ENCODE results near the gene ARHGDIG. TPM values are rescaled to one million over a fixed set of nuclear protein-coding genes. Genes with fewer than 3 reads are reported as not detected.

Gene ARHGDIG
- total RNA-seq, 4 donors from 2014 or later, result 2.3 to 12.2 (median 5.9) TPM; not detected in 1

DNA sequence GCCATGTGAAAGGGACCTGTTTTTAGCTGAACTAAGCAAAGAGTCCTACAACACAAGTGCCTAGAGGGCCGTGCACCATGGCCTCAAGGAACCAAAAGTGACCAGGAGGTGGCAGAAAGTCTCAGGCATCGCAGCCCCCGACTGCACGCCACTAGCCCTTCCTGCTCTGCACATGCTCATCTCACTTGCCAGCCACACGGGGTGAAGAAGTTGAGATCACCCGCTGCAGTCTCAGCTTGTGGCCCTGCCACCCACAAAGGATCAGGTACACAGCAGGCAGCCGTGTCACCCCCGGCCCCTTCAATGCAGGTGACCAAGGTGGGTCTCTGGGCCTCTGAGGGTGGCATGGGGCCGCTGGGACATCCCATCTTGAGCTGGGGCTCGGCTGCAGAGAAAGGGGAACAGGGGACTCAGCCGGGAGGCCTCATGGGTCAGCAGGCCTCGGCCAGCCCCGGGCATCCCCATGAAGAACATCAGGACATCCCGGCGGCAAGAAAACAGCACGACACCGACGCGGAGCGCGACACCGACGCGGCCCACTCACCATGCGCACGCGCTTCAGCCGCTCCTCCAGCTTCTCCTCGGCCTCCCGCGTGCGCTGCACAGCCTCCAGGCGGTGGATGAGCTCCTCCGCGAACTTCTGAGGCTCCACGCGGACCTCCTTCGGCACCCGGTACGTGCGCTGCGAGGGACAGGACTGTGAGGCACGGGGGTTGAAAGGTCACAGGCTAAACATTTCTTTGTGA lies 23.5 kb downstream of the ARHGDIG start:
- TF ChIP-seq, protein P1, sequence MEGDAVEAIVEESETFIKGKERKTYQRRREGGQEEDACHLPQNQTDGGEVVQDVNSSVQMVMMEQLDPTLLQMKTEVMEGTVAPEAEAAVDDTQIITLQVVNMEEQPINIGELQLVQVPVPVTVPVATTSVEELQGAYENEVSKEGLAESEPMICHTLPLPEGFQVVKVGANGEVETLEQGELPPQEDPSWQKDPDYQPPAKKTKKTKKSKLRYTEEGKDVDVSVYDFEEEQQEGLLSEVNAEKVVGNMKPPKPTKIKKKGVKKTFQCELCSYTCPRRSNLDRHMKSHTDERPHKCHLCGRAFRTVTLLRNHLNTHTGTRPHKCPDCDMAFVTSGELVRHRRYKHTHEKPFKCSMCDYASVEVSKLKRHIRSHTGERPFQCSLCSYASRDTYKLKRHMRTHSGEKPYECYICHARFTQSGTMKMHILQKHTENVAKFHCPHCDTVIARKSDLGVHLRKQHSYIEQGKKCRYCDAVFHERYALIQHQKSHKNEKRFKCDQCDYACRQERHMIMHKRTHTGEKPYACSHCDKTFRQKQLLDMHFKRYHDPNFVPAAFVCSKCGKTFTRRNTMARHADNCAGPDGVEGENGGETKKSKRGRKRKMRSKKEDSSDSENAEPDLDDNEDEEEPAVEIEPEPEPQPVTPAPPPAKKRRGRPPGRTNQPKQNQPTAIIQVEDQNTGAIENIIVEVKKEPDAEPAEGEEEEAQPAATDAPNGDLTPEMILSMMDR (IDR thresholded peaks at IDR 0.05), result no peak
- ATAC-seq (ENCODE audit: low FRiP score), result peak; percentile 16
- no peak for DNase-seq (ENCODE audit: low spot score)

DNA sequence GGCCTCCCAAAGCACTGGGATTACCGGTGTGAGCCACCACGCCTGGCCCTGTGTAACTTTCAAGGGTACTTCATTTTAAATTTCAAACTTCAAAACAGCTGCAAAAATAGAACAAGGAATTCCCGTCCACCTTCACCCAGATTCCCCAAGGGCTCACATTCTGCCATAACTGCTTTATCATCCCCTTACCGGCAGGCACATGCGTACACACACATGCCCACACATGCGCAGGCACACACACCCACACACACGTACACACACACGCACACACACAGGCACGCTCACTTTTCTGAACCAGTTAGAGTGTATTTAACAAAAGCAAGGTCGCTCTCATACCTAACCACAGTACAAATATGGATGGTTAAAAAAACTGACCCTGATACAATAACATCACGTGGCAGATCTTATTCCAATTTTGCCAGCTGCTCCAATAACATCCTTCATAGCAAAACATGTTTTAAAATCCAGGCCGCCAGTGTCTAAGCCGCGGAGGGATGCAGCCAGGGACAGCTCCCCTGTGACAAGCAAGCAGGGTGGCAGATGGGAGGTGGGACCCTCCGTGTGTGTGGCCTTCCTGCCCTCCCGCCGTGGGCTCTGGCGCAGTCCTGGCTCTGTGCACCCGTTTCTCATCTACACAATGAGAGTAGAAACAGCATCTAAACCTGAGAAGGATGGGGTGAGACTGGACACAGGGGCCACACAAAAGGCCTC lies 25.7 kb downstream of the ARHGDIG start:
- ATAC-seq (ENCODE audit: low FRiP score) (no peak), DNase-seq (ENCODE audit: low spot score) (no peak)
- TF ChIP-seq, protein P1 (IDR thresholded peaks at IDR 0.05), result no peak

DNA sequence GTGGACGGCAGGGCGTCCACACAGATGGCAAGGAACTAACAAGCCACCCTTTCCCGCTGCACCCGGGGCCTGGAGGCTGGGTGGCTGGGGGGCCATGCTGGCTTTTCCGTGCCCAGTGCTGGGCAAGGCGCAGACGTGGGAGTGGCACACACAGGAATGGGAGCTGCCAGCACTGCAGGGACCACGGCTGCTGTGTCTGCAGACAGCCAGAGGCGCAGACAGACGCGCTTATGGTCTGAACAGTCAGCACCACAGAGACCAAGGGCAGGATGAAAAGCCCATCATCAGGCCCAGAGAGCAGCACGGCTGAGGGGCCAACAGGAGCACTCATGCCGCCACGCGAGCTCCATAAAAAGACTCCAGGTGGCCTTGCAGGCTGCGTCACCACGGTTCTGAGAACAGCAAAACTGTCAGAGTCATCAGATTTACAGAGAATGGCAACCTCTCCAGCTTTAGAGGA lies 26.6 kb downstream of the ARHGDIG start:
- ATAC-seq (ENCODE audit: low FRiP score), result no peak
- no peak for DNase-seq (ENCODE audit: low spot score)
- TF ChIP-seq, protein P1 (IDR thresholded peaks at IDR 0.05), result no peak

DNA sequence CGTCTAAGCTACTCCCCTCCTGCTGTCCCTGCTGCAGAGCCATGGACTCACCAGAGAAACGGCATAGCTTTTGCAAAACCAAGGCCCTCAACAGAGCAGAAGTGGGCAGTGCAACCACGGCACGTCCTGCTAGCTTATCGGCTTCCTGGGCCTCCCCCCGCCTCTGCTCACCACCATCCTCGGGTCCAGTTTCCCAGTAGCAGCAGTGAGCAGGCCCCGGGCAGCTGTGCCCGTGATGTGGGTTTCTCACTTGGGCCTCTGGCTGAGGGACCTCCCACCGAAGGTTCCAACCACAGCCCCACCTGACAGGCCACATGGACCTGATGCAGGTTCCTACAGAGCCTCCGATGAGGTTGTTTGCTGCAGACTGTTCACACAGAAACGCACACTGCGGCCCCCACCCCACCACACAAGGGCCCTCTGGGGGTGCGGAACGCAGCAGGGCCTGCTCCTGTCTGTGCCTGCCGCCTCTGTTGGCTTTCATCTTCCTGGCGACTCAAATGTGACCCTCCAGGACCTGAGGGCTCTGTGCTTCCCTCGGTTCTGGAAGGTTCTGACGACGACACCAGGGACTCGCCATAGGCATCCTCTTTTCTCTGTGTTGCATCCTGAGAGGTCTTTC lies 27.4 kb downstream of the ARHGDIG start:
- no peak for ATAC-seq (ENCODE audit: low FRiP score)
- no peak for DNase-seq (ENCODE audit: low spot score)
- TF ChIP-seq, protein P1 (IDR thresholded peaks at IDR 0.05), result no peak

DNA sequence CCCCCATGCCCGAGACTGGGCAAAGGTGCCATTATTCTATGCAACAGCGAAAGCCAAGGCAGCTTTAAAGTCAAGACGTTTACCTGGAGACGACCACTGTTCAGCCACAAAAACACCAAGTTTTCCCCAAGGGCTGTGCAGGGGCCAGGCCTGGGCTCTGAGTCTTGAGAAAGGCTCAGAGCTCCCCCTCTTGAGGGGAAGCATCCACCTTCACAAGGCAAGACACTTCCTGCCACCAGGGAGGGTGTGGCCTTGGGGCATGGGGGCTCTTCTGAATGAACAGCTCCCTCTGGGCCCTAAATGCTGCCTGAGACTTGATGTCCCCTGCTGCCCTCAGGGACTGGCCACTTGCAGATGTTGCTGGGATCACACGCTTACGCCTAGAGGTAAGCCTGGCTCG lies 29.1 kb downstream of the ARHGDIG start:
- no peak for DNase-seq (ENCODE audit: low spot score)
- no peak for ATAC-seq (ENCODE audit: low FRiP score)
- TF ChIP-seq, protein P1 (IDR thresholded peaks at IDR 0.05), result no peak

DNA sequence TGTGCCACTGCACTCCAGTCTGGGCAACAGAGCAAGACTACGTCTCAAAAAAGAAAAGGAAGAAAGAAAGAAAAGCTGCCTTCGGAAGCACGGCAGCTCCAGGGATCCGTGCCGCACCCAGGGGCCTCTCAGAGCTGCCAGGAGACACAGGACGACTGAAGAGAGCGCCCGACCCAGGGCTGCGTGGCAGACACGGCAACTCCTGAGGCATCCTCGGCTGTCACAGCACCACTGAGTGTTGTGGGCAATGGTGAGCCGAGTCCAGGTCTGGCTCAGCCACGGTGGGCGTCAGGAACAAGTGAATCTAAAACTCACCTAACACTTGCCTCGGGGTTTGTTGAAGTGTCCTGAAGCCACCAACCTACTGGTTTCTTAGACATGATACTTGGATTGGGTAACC lies 31.3 kb downstream of the ARHGDIG start:
- ATAC-seq (ENCODE audit: low FRiP score), result no peak
- TF ChIP-seq, protein P1 (IDR thresholded peaks at IDR 0.05), result no peak
- DNase-seq (ENCODE audit: low spot score), result no peak

Data from omental fat pad (tissue), 4 donors.